ENCODE measurements around the gene RASAL2. TPM values are rescaled to one million over a fixed set of nuclear protein-coding genes. Genes with fewer than 3 reads are reported as not detected.

RASAL2 gene
- total RNA-seq, 2 donors from 2014 or later: 0.02 to 0.11 TPM

DNA sequence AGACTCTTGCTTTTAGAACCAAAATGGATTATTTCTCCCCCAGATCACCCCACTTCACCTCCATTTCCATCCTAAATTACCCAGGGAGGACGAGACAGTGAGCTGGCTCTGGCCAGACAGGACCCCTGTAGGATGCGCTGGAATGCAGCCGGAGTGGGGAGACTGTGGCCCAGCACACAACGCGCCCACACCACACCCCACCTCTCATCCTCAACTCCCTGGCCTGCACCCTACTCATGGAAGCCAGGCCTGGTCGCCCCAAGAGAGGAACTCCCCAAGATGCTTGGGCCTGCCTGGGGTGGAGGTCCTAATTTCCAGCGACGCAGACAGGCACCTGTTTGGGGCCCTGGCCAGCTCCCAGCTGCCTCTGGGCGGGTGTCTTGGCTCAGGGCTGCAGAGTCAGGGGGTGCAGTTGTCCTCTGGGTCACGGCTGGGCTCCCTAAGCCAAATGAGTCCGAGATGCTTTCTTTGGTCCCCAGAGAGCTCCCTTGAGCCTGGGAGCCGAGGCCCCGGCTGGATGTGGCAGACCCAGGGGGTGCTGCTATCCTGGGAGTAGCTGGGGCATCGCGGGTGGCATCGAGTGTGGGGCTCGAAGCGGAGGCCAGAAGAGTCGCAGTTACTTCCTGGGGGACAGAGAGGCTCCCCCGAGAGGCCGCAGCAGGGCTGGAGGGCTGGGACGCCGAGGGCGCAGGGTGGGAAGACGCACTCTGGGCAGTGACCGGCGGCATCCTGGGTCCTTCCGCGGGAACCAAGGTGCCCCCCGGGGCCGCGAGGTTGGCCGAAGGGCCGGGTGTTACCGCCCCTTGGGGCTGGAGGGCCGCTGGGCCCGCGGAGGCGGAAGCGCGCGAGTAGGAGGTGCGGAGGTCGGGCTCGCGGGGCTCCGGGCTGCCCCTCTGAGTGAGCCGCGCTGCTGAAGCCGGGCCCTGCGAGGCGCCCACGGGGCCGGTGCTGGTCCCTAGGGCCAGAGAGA lies 392.5 kb downstream of the RASAL2 start:
- Mint-ChIP-seq H3K4me3 (no peak overlapping the region), H3K27ac (no peak overlapping the region), H3K36me3 (ENCODE audit: low read depth) (no peaks in the 10 kb centered on the region), H3K27me3 (peaks cover 17% of the 10 kb centered on the region), H3K4me1 (no peaks in the 10 kb centered on the region), H3K9me3 (no peaks in the 10 kb centered on the region)
- no peak for ATAC-seq (replicated peaks)

DNA sequence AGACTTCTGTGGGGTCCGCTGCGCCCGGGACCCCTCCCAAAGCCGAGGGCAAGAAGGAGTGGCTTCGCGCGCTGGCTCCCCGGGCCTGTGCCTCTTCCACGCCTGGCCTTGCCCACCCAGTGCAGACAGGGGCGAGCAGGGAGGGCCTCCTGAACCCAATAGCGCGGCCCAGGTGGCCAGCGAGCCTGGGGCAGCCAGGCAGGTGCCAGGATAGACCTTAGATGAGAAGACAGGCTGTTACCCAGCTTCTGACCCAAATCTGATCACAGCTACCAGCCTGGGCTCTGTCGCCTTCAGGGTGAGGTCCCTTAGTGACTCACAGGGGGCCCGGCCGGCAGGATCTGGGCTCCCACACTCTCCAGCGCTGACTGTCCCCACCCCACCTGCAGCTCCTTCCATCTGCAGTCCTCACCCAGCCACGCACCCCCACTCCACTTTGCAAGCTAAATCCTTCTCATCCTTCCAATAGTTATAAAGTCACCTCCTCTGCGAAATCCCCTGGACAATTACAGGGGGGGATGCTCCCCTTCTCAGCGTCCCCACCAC lies 393.2 kb downstream of the RASAL2 start:
- Mint-ChIP-seq H3K9me3 (no peaks in the 10 kb centered on the region), H3K4me1 (no peaks in the 10 kb centered on the region), H3K27ac (no peak overlapping the region), H3K27me3 (peaks cover 17% of the 10 kb centered on the region), H3K4me3 (no peak overlapping the region), H3K36me3 (ENCODE audit: low read depth) (no peaks in the 10 kb centered on the region)
- ATAC-seq (replicated peaks): no peak

DNA sequence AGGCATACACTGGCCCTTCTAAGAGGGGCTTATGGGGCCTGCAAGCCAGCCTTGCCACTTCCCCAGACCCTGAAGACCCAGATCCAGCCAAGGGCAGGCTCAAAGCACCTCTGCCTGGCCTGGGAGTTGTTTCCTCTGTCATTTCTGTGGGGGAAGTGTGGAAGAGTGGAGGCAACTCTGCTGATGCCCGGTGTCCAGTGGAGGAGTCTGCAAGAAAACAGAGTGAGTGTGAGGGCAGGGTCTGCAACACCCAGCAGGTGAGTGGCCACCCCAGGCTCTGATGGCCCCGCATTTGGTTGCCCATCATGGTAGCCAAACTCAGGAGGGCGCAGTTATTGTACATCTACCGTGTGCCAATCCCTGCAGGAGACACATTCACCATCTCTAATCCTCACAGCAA lies 394.5 kb downstream of the RASAL2 start:
- H3K27me3 Mint-ChIP-seq: peaks cover 17% of the 10 kb centered on the region
- no peaks in the 10 kb centered on the region for H3K36me3 Mint-ChIP-seq (ENCODE audit: low read depth)
- no peak overlapping the region for H3K4me3 Mint-ChIP-seq
- H3K27ac Mint-ChIP-seq: no peak overlapping the region
- no peaks in the 10 kb centered on the region for H3K4me1 Mint-ChIP-seq
- no peak for ATAC-seq (replicated peaks)
- no peaks in the 10 kb centered on the region for H3K9me3 Mint-ChIP-seq

DNA sequence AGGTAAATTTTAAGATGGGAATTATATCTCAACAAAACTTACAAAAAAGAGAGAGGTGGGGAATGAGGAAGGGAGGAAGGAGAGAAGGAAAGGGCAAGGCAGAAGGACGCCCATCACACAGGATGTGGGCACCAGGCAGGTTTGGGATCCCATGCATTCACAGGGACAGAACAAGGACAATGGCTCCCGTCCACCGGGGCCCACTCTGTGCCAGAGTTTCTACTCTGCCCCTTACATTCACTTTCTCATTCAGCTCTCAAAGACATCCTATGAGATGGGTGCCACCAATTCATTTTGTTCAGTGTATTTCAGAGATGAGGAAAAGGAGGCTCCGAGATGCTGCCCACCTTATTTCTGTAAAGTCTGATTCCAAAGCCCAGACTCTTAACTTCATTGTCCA lies 395.5 kb downstream of the RASAL2 start:
- Mint-ChIP-seq H3K4me1 (no peaks in the 10 kb centered on the region), H3K36me3 (ENCODE audit: low read depth) (no peaks in the 10 kb centered on the region), H3K9me3 (no peaks in the 10 kb centered on the region), H3K27me3 (peaks cover 14% of the 10 kb centered on the region), H3K27ac (no peak overlapping the region), H3K4me3 (no peak overlapping the region)
- ATAC-seq (replicated peaks): no peak

DNA sequence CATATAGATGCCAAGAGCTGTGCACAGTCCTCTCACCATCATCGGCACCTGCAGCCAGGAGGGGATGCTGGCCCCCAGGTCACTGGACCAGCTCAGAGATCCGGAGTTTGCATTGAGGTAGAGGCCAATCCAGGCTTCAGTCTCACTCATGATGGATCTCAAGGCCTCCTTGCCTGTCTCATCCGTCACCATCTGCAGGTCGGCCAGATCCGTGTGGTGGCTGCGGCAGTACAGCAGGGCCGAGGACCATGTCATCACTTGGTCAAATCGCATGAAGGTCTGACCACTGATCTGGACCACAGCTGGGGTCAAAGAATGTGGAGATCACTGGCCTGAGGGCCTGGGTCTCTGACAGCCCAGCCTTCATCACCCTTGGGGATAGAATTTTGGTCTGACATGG lies 396.2 kb downstream of the RASAL2 start:
- Mint-ChIP-seq H3K36me3 (ENCODE audit: low read depth) (no peaks in the 10 kb centered on the region), H3K27ac (no peak overlapping the region), H3K9me3 (no peaks in the 10 kb centered on the region), H3K4me1 (no peaks in the 10 kb centered on the region), H3K27me3 (peaks cover 14% of the 10 kb centered on the region), H3K4me3 (no peak overlapping the region)
- ATAC-seq (replicated peaks): no peak

DNA sequence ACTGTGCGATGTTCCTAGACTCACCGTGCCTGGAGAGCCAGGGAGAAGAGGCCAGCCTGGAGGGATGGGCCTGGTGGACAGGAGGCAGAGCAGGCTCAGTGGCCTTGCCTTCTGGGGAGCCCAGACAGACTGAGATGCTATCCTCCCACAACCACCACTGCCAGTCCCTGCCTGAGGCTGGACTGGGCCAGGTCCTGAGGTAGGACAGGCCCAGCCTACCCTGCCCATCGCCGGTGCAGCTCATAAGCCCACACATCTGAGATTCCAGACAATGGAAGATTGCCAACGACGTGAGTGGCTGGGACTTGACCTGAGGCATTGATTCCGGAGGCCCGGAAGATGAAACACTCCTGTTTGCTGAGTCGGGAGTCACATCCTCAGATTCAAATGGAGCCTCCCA lies 397.1 kb downstream of the RASAL2 start:
- no peak for ATAC-seq (replicated peaks)
- Mint-ChIP-seq H3K27me3 (peaks cover 17% of the 10 kb centered on the region), H3K4me1 (no peaks in the 10 kb centered on the region), H3K27ac (no peak overlapping the region), H3K4me3 (no peak overlapping the region), H3K9me3 (no peaks in the 10 kb centered on the region), H3K36me3 (ENCODE audit: low read depth) (no peaks in the 10 kb centered on the region)

DNA sequence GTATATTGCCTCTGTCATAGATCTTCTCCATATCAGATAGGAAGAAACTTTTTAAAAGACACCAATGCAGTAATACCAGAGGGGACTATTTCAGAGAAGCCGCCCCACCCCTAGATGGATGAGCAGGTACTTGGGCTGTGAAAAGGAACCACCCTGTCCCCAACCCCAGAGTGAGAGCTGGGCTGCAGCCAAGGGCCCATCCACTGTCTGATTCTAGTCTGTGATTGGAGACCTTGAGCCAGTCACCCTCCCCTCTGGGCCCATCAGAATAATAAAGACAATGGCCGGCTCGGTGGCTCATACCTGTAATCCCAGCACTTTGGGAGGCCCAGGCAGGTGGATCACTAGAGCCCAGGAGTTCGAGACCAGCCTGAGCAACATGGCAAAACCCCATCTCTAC lies 397.8 kb downstream of the RASAL2 start:
- no peak for ATAC-seq (replicated peaks)
- Mint-ChIP-seq H3K27me3 (peaks cover 17% of the 10 kb centered on the region), H3K9me3 (no peaks in the 10 kb centered on the region), H3K4me1 (no peaks in the 10 kb centered on the region), H3K27ac (no peak overlapping the region), H3K4me3 (no peak overlapping the region), H3K36me3 (ENCODE audit: low read depth) (no peaks in the 10 kb centered on the region)

DNA sequence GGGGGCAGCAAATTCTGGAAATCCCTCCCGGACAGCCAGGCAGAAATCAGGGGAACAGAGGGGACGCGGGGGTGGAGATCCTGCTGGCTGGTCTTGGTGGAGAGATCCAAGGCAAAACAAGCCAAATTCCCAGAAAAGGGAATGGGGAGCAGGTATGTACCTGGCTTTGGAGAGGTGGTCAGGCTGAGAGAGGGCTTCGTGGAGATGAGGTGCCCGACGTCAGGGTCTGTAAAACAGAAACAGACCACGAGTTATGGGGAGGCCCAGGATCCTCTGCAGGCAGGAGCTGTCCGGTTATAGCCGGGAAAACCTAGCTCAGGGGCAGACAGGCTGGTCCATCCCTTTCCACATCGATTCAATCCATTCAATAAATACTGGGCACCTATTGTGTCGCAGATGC lies 398.4 kb downstream of the RASAL2 start:
- Mint-ChIP-seq H3K4me3 (no peak overlapping the region), H3K9me3 (no peaks in the 10 kb centered on the region), H3K4me1 (no peaks in the 10 kb centered on the region), H3K27ac (no peak overlapping the region), H3K36me3 (ENCODE audit: low read depth) (no peaks in the 10 kb centered on the region), H3K27me3 (peaks cover 15% of the 10 kb centered on the region)
- no peak for ATAC-seq (replicated peaks)

DNA sequence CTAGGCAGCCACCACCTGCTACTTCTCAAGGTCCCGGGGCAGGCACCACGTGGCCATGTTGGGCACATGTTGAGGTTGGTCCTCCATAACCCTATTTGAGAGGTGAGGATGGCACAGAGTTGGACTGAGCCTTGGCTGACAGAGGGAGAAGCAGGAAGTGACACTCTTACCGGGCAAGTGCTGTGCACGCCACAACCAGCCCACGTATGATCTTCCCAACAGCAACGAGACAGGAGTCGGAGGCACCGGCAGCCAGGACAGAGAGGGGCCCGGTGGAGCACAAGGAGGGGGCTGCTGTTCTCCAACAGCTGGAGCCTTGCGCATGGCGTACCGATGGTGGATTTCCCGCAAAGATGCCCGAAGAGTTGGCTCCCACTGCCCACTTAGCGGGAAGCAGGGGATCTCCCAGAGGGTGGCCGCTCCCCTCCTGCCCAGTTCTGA lies 399.4 kb downstream of the RASAL2 start:
- H3K36me3 Mint-ChIP-seq (ENCODE audit: low read depth): no peaks in the 10 kb centered on the region
- H3K27ac Mint-ChIP-seq: no peak overlapping the region
- no peaks in the 10 kb centered on the region for H3K9me3 Mint-ChIP-seq

DNA sequence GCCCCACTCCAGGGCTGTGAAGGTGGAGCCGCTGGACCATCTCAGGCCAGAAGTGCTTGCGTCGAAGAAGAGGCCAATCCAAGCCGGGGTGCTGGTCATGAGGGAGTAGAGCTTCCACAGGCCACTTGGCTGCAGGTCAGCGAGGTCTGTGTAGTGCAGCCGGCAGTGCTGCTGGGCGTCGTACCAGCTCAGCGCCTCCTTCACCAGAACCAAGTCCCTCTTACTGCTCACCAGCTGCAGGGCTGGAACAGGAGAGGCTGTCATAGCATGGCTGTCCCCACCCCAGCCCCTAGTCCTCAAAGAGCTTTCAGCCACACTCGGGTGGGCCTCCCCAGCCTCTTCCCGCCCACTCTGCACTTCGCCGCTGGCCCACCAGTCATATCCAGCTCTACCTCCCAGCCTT lies 400.7 kb downstream of the RASAL2 start:
- H3K4me1 Mint-ChIP-seq: no peaks in the 10 kb centered on the region
- no peak overlapping the region for H3K4me3 Mint-ChIP-seq

More for the DNA sequence above, 399.4 kb downstream of the RASAL2 start:
- Mint-ChIP-seq H3K4me1 (no peaks in the 10 kb centered on the region), H3K27me3 (peaks cover 7% of the 10 kb centered on the region), H3K4me3 (no peak overlapping the region)
- ATAC-seq (replicated peaks): no peak

DNA sequence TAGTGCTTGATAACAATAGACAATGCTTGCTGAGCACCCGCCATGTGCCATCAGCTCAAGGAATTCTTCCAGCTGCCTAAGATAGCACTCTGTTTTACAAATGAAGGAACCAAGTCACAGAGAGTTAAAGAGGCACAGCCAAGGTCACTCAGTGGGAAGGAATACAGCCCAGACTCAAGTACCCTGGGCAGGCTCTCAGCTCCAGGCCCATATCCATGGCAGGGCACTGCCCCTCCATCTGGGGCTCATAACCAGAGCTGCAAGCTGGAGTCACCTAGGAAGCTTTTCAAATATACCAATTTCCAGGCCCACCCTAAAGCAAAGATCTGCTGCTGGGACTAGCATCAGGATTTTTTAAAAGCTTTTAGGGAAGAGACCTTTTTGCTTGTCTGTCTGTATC lies 401.3 kb downstream of the RASAL2 start:
- Mint-ChIP-seq H3K9me3 (no peaks in the 10 kb centered on the region), H3K27me3 (peaks cover 3% of the 10 kb centered on the region), H3K27ac (no peak overlapping the region), H3K36me3 (ENCODE audit: low read depth) (no peaks in the 10 kb centered on the region), H3K4me1 (no peaks in the 10 kb centered on the region), H3K4me3 (no peak overlapping the region)
- ATAC-seq (replicated peaks): no peak

More for the DNA sequence above, 400.7 kb downstream of the RASAL2 start:
- no peak overlapping the region for H3K27ac Mint-ChIP-seq
- H3K36me3 Mint-ChIP-seq (ENCODE audit: low read depth): no peaks in the 10 kb centered on the region
- peaks cover 3% of the 10 kb centered on the region for H3K27me3 Mint-ChIP-seq
- no peak for ATAC-seq (replicated peaks)
- H3K9me3 Mint-ChIP-seq: no peaks in the 10 kb centered on the region

DNA sequence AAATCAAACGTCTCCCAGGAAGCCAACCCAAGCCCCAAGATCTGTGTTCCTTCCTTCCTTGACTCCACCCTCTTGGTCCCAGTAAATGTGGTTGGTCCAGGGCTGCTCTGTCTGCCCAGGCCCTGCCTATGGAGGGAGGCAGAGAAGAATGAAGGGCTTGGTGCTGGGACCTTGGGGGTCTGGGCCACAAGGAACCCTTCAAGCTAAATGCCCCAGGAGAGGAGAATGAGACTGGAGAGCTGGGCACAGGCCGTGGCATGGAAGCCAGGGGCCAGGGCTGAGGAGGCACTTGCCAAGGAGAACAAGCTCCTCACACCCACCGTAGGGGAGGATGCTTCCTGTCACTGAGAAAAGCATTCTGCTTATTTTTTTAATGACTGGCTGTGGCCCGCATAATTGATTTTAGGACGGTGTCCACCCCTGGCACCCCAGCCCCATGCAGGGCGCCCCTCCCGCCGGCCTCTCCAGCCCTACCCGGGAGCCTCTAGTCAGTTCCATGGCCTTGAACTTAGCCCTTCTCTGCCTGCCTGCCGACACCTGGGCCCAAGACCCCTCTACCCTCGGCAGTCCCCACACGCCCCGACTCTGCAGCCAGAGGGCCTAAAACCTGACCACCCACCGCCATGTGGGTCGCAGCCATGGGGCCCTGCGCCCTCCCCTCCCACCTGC lies 402.0 kb downstream of the RASAL2 start:
- Mint-ChIP-seq H3K4me1 (no peaks in the 10 kb centered on the region), H3K27ac (no peak overlapping the region), H3K36me3 (ENCODE audit: low read depth) (no peaks in the 10 kb centered on the region), H3K9me3 (no peaks in the 10 kb centered on the region), H3K27me3 (peaks cover 3% of the 10 kb centered on the region), H3K4me3 (no peak overlapping the region)
- no peak for ATAC-seq (replicated peaks)

DNA sequence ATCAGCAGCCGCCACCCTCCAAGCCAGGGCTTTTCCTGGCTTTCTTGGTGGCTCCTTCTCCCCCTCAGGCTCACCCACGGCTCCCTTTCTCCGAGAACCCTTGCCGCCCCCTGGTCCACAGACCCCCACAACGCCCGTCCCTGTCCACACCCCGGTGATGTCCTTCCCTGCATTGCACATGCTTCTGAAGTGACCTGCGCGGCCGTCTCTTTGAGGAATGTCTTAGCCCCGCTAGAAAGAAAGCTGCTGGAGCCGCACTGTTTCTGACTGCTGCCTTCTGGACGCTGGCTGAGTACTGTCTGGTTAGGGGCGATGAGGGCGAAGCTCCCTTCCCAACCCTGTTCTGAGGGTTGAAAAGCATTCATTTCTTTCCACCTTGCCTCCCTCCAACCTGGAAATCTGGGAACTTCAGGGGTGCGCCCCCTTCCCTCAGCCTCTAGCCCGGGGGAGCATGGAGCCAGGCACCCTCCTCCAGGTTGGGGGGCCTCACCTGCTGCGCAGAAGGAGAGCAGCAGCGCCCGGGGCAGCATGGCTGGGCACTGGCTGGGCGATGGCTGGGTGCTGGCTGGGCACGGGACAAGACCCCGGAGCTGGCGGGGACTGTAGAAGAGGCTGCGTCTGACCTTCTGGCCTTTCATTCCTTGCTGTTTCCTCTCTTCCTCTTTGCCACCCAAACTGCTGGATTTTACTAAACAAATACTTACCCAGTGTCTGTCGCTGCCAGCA lies 402.7 kb downstream of the RASAL2 start, which contains the start of gene CLEC20A:
CLEC20A (minus strand) TSS at position 555 of the 726 bp plus-strand sequence; CDS start at position 530, 25 bp downstream.
- Mint-ChIP-seq H3K36me3 (ENCODE audit: low read depth) (no peaks in the 10 kb centered on the region), H3K4me3 (no peak within 1 kb of the TSS), H3K9me3 (no peaks in the 10 kb centered on the region), H3K4me1 (no peaks in the 10 kb centered on the region), H3K27me3 (peaks cover 3% of the 10 kb centered on the region), H3K27ac (no peak within 1 kb of the TSS)
- no peak for ATAC-seq (replicated peaks)

DNA sequence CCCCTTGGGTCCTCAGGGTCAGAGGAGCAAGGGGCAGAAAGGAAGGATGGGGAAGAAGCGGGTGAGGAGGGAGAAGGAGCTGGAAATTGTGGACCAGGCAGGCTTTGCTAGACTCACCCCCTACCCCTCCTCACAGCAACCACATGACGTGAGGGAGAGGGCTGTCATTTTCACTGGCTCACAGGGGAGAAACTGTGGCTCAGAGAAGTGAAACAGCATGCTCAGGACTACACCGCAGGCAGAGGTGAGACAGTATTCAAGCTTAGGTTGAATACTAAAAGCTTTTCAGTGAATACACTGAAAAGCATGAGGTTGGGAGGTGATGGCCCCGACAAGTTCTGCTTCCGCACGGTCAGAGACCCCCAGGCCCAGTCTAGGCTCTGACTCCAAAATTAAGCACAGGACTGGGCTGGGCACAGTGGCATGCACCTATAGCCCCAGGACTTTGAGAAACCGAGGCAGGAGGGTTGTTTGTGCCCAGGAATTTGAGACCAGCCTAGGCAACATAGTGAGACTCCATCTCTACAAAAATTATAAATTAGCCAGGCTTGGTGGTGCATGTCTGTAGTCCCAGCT lies 404.1 kb downstream of the RASAL2 start:
- H3K36me3 Mint-ChIP-seq (ENCODE audit: low read depth): no peaks in the 10 kb centered on the region
- H3K4me1 Mint-ChIP-seq: no peaks in the 10 kb centered on the region
- no peak overlapping the region for H3K27ac Mint-ChIP-seq
- H3K9me3 Mint-ChIP-seq: no peaks in the 10 kb centered on the region
- peaks cover 7% of the 10 kb centered on the region for H3K27me3 Mint-ChIP-seq
- H3K4me3 Mint-ChIP-seq: no peak overlapping the region
- no peak for ATAC-seq (replicated peaks)
